OCI-LY3 (cell line): ENCODE results near the gene SLC8A1.

Experiments
- CTCF ChIP-seq: fragments of 200-600, 300-600 bp; sonication (generic); IDR thresholded peaks from 2 replicates; pipeline ENCODE4 v1.5.1; 2014; ENCODE audit warnings: antibody characterized with exemption, low read length, low read depth
- EZH2phosphoT487 ChIP-seq: fragments of 200-600 bp; shearing (Covaris generic); IDR thresholded peaks from 2 replicates; pipeline ENCODE4 v1.6.1; 2018; ENCODE audit warnings: antibody characterized with exemption, mixed run types, low read depth

GRCh38 chr2:40244675-40245074 lies 207.2 kb downstream of the SLC8A1 start:
- TF ChIP-seq CTCF (peak; percentile 69), EZH2phosphoT487 (no peak)
